ENCODE data around the gene IFRD2. TPM values are rescaled to one million over a fixed set of nuclear protein-coding genes. Genes with fewer than 3 reads are reported as not detected.
"Not testable (repeated sequence)": the region's sequence is repeated elsewhere in the genome, so short reads cannot be mapped to it uniquely, and the experiment has no call there.

The IFRD2 gene
- polyA plus RNA-seq, 4 donors: 34.8 to 51.9 (median 48.5) TPM

DNA sequence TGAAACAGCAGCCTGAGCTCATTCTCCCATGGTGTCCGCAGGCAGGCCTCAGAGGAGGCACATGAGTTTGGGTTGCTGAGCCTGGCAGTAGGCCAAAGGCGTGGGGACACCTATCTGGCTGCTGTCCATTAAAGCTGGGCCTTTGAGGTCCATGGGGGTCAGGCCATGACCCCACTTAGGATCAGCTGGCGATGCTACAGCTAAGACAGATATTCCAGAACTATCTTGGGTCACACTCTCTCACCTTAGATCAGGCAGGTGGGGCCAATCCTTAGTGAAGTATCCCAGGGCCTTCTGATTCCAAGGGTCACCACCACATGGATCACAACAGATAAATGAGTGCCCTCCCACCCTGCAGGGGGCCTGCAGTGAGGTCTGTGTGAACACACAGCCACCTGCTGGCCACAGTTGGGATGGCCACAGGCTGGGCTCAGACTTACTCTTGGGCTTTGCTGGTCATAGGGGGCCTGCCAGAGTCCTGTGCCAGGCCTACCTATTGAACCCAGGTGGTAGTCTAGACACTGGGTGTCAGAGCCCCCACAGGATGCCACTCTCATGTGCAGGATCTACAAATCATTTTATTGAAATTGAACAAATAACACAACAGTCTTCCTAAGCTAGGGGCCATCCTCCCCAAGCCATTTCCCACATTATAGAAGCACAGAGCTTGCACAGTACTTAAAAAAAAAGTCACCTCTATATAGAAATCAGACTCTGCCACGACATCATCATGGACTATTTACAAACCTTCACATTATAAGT lies 32.3 kb upstream of the IFRD2 start:
- no peak for DNase-seq (ENCODE audit: low read depth in 4 of 4, low spot score in 2 of 4)

DNA sequence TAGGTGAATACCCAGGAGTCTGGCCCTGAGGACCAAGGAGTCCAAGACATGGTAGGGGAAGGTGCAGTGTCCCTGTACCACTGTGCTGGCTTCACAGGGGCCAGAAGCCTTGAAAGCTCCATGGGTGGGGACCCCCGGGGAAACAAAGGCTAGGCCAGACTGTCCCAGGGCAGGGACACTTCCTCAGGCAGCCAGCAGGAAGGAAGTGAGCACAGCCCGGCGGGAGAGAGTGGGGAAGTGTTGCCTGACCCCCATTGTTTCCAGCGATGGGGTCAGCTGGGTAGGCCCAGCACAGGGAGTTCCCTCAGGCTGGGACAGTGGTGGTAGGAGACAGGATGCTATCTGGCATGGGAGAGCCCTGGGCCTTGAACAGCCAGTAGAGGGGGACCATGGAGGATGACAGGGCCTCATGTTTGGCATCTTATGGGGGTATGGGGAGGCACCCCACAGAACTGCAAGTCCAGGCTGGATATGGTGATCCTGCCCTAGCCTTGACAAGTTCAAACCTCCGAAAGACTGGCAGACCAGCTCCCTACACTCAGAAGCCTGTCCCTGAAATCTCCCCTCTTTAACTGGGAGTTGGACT lies 31.5 kb upstream of the IFRD2 start:
- DNase-seq (ENCODE audit: low read depth in 4 of 4, low spot score in 2 of 4): no peak

DNA sequence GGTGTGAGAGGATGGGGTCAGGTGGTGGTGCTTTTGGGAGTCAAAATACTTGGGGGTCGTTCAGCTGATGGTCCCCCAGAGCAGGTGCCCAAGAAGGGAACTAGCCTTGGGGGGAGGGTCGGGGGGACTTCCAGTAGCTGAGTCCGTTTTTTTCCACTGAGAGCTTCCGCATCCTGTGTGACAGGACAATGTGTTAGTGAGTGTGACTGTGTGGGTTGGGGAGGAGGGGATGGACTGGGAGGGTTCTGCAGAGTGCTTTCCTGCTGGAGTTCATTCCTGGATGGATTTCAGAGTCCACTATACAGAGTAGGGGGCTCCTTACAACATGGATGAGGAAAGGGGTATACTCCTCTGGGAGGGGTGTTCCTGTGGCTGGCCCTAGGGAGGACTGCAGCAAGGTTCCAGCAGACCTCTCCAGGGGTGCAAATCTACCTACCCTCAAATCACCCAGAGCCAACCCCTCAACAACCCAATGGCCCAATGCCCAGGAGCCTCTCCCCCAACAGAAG lies 30.9 kb upstream of the IFRD2 start:
- no peak for DNase-seq (ENCODE audit: low read depth in 4 of 4, low spot score in 2 of 4)

DNA sequence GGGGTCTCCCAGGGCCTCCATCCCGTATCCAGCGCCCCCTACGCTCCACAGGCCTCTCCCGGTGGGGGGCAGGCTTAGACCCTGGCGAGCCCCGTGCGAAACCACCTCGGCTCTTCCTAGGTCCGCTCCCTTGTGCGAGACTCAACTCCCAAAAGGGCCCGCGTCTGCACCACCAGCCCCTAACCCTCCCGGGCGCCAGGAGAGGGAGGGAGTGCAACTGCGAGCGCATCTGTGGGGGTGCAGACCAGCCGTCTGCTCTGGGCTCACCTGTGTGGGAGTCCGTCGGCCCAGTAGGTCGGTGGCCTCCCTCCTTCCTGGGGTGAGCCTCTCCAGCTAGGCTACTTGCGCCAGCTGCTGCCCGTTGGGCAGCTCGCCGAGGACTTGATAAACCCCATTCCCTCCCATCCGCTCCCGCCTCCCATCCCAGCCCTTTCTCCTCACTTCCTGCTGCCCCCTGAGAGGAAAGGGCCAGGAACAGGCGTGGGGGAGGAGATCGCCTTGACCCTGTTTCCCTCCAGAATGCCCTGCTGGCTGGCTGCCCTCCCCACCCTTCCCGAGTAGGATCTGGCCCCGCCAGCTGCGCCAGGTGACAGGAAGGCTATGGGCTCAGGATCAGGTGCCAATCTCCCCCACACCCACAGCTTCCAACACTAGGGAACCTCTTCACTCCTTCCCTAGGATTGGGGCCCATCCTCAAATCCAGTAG lies 30.3 kb upstream of the IFRD2 start, which contains the start of gene HYAL2:
HYAL2 (minus strand) TSS at position 360 of the 706 bp plus-strand sequence. CDS start 2,256 bp downstream, outside the sequence.
- DNase-seq (ENCODE audit: low read depth in 4 of 4, low spot score in 2 of 4): no peak

DNA sequence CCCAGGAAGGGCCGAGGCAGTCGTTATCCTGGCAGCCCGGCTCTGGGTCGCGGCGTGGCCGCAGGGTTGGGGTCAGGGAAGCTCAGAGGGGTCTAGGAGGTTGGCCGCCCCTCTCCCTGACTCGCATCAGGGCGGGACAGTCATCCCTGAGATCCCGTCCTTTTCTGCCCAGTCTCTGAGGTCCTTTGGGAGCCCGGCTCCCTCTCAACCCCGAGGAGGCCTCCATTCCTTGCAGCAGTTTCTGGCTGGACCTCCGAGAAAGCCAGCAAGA lies 29.8 kb upstream of the IFRD2 start:
- DNase-seq (ENCODE audit: low read depth in 4 of 4, low spot score in 2 of 4): no peak

DNA sequence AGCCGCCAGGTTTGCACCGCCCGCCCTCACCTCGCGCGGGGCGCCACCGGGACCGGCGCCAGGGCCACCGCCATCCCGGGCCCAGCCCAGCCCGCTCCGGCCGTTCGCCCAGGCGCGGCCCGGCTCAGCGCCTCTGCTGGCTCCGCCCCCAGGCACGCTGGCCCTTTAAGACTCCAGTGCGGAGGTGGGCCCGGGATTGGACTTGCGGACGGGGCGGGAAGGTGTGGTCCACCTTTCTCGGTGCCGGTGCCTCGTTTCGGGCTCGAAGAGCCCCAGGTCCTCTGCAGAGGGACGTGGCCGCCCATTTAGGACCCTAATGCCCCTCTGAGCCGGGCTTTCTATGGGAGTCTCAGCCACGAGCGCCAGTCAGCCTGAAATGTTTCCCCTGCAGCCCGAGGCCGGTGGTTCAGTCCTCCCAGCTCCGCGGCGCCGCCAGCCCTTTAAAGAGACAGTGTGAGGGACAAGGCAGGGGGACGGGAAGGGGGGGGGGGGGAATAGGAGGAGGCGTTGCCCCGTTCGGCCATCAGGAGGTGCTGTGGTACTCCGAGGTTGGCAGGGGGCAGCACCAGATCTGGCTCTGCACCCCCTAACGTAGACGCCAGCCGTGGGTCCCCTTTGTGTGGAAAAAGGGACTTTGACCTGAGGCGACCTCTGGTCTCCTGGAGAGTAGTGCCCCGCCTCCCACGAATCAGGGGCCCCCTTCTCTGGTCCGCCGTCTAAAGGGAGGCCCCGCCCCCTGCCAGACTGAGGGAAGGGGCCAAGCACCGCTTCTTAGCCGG lies 29.3 kb upstream of the IFRD2 start:
- DNase-seq (ENCODE audit: low read depth in 4 of 4, low spot score in 2 of 4): peak; percentile 81 to 90 (median 86)

DNA sequence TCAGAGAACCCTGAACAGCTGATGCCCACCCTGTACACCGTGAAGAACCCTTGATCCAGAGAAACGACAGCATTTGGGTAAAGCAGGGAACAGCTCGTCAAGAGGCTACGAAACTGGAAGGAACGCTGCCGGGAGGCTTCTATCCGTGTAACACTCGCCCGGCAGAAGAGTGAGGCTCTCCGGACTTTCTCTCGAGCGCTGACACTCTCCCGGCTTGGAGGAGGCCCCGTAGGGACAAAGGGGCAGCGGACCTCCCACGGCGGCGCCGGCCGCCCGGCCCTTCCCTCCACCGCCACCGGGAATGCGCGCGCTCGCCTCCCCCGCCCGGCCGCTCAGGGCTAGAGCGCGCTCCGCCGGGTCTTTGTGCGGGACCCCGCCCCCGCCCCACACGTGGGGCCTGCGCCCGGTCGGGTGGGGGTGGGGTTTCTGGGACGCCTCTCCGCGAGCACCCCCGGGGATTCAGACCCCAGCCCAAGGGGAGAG lies 28.7 kb upstream of the IFRD2 start:
- DNase-seq (ENCODE audit: low read depth in 4 of 4, low spot score in 2 of 4): no peak

DNA sequence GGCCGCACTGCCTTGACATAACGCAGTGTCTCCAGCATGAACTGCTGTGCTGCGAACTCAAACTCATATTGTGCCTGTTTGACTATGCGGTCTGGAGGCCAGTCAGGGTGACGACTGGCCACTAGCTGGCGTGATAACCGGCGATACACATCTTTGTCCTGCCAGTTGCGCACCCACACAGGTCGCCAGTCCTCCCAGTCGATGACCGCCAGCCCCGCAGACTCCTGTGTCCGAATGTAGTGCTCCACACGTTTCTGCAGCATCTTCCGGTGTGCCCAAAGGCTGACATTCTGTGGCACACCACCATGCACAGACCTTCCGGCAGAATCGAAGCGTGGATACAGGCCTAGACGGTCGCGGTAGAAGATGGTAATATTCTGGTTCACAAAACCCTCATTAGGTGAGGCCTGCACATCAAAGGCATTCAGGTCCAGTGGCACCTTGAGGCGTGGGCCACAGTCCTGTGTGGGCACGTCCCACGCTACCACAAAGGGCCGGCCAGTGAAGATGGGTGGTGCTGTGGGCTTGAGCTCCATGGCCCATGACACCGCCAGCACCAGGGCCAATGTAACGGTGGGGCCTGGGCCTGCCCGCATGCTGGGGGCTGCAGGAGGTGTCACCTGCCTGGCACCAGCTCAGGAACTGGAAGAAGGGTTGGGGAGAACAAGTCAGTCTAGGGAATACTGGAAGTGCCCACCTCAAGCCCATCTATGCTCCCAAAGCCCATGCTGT lies 27.8 kb upstream of the IFRD2 start:
- DNase-seq (ENCODE audit: low read depth in 4 of 4, low spot score in 2 of 4): no peak

DNA sequence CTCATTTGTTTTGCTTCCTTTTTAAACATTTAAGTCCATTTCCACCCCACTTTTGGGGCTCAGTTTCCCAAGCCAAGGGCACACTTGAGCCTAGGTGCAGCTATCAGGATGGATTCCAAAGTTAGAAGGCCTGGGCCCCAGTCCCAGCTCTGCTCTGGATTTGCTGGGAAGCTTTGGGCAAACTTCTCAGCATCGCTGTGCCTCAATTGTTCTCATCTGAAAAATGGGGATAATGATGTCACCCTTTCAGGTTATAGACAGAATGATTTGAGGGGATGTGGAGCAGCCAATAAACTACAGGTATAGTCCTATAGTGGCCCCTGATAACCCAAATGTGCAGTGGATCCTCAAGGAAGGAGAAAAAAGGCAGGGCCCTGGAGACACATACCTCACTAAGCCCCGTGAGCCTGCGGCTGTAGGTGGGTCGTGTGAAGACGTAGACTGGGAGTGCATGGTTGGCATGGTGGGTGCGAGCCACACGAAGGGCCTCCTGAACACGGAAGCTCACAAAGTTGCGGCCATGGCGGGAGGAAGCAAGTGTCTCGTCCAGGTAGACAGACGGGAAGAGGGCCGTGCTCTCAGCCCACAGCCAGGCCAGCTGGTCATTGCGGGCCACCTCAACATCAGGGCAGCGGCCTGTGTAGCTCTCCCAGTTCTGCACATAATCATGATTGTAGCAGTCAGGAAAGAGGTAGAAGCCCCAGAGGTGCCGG lies 27.1 kb upstream of the IFRD2 start:
- no peak for DNase-seq (ENCODE audit: low read depth in 4 of 4, low spot score in 2 of 4)

DNA sequence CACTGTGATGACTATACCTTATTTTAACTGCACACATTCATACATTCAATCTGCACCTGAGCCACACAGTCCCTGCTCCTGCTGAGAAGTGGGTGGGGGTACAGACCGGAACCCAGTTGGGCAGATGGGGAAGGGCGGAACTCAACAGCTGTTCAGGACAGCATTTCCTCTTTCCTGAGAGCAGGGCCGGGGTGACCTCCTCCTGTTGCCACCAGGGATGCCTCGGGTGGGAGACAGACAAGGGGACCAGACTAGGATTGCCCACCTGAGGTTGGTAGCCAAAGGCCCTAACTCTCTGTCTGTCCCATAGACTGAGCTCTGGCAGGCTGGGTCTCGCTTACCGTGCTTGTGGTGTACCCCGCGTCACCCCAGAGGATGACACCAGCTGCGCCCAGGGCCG lies 26.4 kb upstream of the IFRD2 start:
- no peak for DNase-seq (ENCODE audit: low read depth in 4 of 4, low spot score in 2 of 4)

DNA sequence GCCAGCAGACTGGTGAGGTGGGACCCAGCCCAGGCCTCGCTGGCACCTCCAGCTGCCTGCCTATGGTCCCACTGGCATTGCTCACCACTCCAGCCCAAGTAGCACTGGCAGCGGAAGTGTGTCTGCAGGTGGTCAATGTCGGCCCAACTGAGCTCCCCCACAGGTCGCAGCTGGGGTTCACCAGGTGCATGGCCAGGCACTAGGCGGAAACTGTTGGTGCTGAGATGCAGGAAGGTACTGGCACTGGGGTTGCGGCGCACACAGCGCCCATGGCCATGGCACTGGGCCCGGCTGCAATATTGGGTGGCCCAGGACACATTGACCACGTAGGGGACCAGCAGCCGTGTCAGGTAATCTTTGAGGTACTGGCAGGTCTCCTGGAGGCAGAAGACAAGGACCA lies 25.9 kb upstream of the IFRD2 start:
- DNase-seq (ENCODE audit: low read depth in 4 of 4, low spot score in 2 of 4): no peak

DNA sequence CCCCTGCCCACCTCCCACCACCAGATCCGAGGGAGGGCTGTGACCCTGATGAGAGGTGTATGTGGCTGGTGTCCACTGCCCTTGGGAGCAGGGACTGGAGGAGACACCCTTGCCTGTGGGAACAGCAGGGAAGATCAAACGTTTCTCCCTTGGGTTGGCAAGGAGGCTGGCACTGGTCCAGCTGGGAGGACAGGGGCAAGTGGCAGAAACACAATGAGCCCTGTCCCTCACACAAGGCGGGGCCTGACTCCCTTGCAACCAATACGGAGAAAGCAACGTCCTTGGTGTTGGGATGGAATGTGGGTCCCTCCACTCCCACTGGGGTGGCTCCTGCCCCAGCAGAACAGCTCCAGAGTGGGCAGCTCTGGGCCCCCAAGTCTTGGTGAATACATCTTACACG lies 25.1 kb upstream of the IFRD2 start:
- DNase-seq (ENCODE audit: low read depth in 4 of 4, low spot score in 2 of 4): no peak

DNA sequence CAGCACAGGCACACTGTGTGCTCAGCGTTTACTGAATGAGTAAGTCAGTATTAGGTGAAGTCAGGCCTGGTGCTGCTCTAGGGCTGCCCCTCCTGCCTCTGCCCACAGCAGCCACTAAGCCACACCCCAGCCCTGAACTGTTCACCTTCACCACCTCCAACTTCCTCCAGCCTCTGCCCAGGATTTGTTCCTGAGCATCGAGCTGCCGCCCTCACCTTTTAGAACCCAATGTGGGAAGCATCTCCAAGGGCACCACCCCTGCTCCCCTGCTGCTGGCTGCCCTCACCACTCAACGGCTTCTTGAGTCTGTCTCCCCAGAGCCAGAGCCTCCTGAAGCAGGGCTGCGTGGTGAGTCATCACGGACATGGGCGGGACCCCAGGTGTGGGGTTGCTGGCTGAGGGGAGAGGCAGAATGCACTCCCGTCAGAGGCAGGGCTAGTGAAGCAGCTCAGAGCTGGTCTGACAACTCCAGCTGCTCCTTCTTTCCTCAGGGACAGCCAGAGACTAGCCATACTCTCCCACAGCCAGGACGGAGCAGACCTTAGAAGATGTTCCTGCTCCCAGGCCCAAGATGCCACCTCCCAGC lies 24.5 kb upstream of the IFRD2 start:
- no peak for DNase-seq (ENCODE audit: low read depth in 4 of 4, low spot score in 2 of 4)

DNA sequence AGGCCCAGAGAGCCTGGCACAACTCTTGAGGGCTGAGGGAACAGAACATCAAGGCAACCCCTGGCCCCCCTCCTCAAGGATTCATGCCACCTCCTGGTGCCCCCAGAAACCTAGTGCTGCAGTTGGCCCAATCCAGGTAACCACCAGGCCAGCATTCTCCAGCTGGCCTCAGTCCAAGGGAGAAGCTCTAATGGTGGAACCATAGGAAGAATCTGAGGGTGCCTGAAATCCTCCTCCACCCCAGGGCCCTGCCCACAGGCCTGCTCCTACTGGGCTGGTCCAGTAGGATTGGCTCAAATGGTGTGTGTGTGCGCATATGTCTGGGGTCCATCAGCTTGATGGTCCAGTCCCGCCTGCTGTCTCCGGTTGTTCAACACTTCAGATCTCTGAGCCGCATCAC lies 22.6 kb upstream of the IFRD2 start:
- no peak for DNase-seq (ENCODE audit: low read depth in 4 of 4, low spot score in 2 of 4)

DNA sequence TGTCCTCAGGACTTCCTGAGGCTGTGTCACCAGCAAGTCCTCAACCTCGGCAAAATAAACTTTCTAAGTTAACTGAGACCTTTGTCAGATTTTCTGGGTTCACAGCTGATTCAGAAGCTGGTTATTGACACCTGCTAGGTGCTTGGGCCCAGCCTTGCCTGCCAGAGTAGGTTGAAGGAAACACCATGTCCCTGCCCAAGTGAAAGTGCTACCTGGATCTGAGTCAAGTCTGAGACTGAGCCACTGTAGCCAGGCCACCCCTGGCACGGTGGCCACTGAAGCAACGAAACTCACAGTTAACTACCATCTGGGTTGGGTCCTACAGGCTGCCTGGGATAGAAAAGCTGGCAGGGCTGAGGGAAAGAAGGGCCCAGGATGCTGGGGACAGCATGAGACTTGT lies 22.1 kb upstream of the IFRD2 start:
- DNase-seq (ENCODE audit: low read depth in 4 of 4, low spot score in 2 of 4): no peak

DNA sequence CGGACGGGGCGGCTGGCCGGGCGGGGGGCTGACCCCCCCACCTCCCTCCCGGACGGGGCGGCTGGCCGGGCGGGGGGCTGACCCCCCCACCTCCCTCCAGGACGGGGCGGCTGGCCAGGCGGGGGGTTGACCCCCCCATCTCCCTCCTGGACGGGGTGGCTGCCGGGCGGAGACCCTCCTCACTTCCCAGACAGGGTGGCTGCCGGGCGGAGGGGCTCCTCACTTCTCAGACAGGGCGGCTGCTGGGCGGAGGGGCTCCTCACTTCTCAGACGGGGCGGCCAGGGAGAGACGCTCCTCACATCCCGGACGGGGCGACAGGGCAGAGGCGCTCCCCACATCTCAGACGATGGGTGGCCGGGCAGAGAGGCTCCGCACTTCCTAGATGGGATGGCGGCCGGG lies 19.8 kb upstream of the IFRD2 start:
- DNase-seq (ENCODE audit: low read depth in 4 of 4, low spot score in 2 of 4): not testable (repeated sequence)

DNA sequence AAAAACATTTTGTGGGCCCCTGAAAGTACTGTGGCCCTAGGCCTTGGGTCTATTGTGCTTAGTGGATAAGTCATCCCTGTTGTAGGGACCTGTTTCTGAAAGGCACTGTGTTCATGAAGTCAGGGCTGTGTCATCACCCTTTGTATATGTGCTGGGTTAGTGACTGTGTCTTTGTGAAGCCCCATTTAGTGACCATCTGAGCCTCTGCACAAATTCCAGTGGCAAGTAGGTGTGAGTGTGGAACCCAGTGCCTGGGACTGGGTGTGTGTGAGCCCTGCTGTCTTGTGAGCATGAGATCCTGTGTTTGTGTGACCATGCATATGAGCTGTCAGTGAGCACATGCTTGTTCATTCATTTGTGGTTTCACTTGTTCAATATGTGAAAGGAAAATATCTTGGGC lies 12.4 kb upstream of the IFRD2 start:
- DNase-seq (ENCODE audit: low read depth in 4 of 4, low spot score in 2 of 4): no peak

DNA sequence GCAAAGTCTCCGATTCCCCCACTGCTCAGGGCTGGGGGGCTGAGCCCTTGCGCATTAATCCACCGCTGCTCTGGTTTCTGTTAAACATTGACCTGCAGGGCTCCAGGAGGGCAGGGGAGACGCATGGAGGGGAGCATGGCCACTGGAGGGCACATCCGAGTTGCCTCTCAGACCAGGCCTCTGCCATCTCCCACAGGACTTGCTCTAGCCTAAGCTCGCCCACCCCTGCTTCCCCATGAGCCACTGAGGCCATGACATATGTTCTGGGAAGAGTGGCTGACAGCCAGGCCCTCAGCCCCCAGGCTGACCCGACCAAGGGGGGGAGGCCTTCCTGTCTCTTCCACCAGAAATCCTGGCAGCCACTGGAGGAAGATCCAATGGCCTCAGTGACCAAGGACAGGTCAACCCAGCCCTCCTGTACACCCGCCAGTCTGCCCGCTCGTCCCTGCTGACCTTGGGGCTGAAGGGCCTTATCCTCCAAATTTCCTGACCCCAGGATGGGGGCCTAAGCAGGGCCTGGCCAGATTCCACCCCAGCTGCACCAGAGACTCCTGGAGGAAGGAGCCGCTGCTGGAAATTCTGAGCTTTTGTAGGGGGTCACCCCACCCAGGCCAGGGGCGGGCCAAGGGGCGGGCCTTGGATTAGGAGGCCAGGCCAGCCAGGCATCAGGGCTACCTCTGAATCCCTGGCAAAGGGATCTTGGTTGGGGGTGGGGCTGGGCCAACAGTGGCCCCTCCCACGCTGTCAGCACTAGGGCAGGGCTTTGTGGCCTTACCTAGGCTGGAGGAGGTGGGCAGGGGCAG lies 11.0 kb upstream of the IFRD2 start, which contains the start of gene HYAL1:
HYAL1 (minus strand) TSS at position 562 of the 803 bp plus-strand sequence. CDS start 618 bp downstream, outside the sequence.
- DNase-seq (ENCODE audit: low read depth in 4 of 4, low spot score in 2 of 4): no peak
